AG04450 (cell line): ENCODE results near the gene MUC6. TPM values are rescaled to one million over a fixed set of nuclear protein-coding genes. Genes with fewer than 3 reads are reported as not detected.

Experiments used
- CTCF ChIA-PET: fragments of 300-600, 350-600 bp; formaldehyde crosslinking; extraction: SDS; loops from one replicate; lab custom pipeline; 2022; ENCODE audit warnings: antibody characterized with exemption, inconsistent platforms; lab: Charles Lee
- POLR2A ChIA-PET: fragments of 350-600 bp; formaldehyde crosslinking; extraction: SDS; loops from one replicate; lab custom pipeline; 2021; ENCODE audit warnings: antibody characterized with exemption, inconsistent platforms; lab: Yijun Ruan, JAX
- DNase-seq: peaks from one replicate; pipeline ENCODE4 v3.0.0-alpha.2; 2011; ENCODE audit warnings: low read depth, low spot score
- H3K27ac ChIP-seq: one replicate; pipeline ENCODE4 v1.5.1; 2012; ENCODE audit warnings: low read depth, low read length, control low read depth
- H3K27me3 ChIP-seq: one replicate; pipeline ENCODE4 v1.6.0; 2012; ENCODE audit warnings: low read length; ENCODE audit not compliant: control insufficient read depth, insufficient read depth
- H3K4me3 ChIP-seq: 2 replicates; pipeline ENCODE4 v1.5.1; 2011; ENCODE audit warnings: mild to moderate bottlenecking, low read depth, low read length, control low read depth
- H3K9me3 ChIP-seq: 2 replicates; pipeline ENCODE4 v1.5.1; 2012; ENCODE audit warnings: low read length; ENCODE audit not compliant: control insufficient read depth, insufficient read depth
- polyA plus RNA-seq: library from polyadenylated mRNA; depleted of rRNA; stranded (reverse); fragments of >200 nt; gene quantifications from 2 replicates; pipeline ENCODE4 v1.2.3, GENCODE V29; 2011
- TF ChIP-seq, protein P1 (sequence below): IDR thresholded peaks from 2 replicates; pipeline ENCODE4 v1.5.1; 2011; ENCODE audit warnings: low read depth, low read length, control low read depth, inconsistent platforms

The MUC6 gene
- polyA plus RNA-seq, 1 experiment = not detected

GRCh38 chr11:1027483-1028290 is 8.8 kb downstream of the MUC6 start:
- POLR2A ChIA-PET = no interaction called here
- TF ChIP-seq, protein P1, sequence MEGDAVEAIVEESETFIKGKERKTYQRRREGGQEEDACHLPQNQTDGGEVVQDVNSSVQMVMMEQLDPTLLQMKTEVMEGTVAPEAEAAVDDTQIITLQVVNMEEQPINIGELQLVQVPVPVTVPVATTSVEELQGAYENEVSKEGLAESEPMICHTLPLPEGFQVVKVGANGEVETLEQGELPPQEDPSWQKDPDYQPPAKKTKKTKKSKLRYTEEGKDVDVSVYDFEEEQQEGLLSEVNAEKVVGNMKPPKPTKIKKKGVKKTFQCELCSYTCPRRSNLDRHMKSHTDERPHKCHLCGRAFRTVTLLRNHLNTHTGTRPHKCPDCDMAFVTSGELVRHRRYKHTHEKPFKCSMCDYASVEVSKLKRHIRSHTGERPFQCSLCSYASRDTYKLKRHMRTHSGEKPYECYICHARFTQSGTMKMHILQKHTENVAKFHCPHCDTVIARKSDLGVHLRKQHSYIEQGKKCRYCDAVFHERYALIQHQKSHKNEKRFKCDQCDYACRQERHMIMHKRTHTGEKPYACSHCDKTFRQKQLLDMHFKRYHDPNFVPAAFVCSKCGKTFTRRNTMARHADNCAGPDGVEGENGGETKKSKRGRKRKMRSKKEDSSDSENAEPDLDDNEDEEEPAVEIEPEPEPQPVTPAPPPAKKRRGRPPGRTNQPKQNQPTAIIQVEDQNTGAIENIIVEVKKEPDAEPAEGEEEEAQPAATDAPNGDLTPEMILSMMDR = no peak
- Histone ChIP-seq H3K9me3 (peaks cover 19% of the 10 kb centered on the region; the same call in 1 of the 2 replicates), H3K27ac (no peak overlapping the region), H3K27me3 (no peaks in the 10 kb centered on the region), H3K4me3 (no peak overlapping the region)
- DNase-seq = no peak
- CTCF ChIA-PET = no interaction called here

DNA sequence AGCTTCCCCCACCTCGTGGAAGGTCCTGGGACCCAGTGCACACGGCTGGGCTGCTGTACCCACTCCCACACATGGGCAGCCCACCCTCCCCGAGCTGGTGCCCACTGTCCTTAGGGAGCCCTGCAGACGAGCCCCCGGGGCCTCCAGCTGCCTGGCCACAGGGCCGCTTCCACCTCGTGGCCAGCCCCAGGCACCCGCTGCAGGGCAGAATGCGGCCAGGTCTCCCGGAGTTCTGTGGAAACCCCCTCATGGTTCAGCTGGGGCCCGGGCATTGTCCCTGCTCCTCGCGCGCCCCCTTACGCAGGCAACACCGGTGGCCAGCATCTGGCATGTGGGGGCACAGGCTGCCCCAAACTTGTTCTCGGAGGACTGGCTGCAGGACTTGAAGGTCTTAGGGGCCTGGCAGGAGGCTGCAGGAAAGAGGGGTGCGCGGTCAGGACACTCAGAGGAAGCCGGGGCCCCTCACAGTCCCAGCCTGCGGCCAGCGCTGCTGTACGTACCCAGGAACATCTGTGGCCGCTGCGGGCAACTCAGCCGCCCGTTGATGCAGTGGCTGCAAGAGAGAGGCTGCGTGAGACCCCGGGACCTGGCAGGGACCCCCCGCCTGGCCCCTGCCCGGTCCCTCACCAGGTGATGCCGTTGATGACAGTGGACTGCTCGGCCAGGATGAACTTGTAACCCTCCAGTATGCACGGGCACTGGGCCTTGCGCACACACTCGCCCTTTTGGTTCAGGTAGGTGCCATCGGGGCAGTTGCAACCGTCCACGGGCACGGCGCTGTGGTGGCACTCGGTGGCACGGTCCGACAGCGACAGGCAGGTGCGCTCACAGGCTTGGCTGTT is 9.7 kb downstream of the MUC6 start:
- ChIA-PET POLR2A (no interaction called here), CTCF (no interaction called here)
- no peaks in the 10 kb centered on the region for H3K27me3 ChIP-seq
- H3K27ac ChIP-seq = no peak overlapping the region
- no peak for DNase-seq
- H3K4me3 ChIP-seq = no peak overlapping the region
- H3K9me3 ChIP-seq = peaks cover 10% of the 10 kb centered on the region; the same call in 1 of the 2 replicates
- TF ChIP-seq, protein P1 = no peak

DNA sequence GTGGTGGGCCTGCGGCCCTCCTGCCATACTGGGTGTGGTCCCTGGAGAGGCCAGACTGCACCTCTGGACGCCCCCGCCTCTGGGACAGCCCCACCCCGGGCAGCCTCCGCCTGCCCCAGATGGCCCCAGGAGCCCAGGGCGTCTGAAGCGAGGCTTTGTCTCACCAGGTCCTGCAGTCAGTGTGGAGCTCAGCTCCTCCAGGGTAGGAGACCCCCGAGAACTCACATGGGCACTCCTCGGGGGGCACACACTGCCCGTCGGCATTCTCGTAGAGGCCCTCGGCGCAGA is 10.4 kb downstream of the MUC6 start:
- Histone ChIP-seq H3K27me3 (no peaks in the 10 kb centered on the region), H3K4me3 (no peak overlapping the region), H3K27ac (no peak overlapping the region), H3K9me3 (peaks cover 4% of the 10 kb centered on the region; the same call in 1 of the 2 replicates)
- DNase-seq = no peak
- ChIA-PET CTCF (no interaction called here), POLR2A (no interaction called here)
- TF ChIP-seq, protein P1 = no peak

GRCh38 chr11:1025410-1026162 is 10.9 kb downstream of the MUC6 start:
- ChIA-PET POLR2A (no interaction called here), CTCF (no interaction called here)
- TF ChIP-seq, protein P1 = no peak
- no peaks in the 10 kb centered on the region for H3K27me3 ChIP-seq
- no peak for DNase-seq
- no peak overlapping the region for H3K27ac ChIP-seq
- peaks cover 2% of the 10 kb centered on the region; the same call in 1 of the 2 replicates for H3K9me3 ChIP-seq
- no peak overlapping the region for H3K4me3 ChIP-seq
